ENCODE results near the gene LIN28B.

DNA sequence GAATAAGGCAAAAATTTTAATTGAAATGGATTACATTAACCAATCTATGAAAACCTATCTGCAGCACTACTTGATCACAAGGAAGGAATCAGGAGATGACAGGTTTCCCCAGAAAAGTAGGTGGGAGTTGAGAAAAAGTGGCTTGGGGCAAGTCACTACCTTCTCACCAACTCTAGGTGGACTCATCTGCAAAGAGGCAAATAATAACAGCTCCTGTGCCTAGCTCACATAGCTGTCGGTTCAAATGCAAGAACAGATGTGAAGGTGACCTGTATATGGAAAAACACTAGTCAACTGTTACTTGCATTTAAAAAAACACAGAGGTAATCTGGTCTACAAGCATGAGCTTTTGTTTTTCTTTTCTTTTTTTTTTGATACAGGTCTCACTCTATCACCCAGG lies 155.7 kb downstream of the LIN28B start:
- TF ChIP-seq, protein P1, sequence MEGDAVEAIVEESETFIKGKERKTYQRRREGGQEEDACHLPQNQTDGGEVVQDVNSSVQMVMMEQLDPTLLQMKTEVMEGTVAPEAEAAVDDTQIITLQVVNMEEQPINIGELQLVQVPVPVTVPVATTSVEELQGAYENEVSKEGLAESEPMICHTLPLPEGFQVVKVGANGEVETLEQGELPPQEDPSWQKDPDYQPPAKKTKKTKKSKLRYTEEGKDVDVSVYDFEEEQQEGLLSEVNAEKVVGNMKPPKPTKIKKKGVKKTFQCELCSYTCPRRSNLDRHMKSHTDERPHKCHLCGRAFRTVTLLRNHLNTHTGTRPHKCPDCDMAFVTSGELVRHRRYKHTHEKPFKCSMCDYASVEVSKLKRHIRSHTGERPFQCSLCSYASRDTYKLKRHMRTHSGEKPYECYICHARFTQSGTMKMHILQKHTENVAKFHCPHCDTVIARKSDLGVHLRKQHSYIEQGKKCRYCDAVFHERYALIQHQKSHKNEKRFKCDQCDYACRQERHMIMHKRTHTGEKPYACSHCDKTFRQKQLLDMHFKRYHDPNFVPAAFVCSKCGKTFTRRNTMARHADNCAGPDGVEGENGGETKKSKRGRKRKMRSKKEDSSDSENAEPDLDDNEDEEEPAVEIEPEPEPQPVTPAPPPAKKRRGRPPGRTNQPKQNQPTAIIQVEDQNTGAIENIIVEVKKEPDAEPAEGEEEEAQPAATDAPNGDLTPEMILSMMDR (IDR thresholded peaks at IDR 0.05): no peak
- no peak for TF ChIP-seq POLR2A (IDR thresholded peaks at IDR 0.05)
